G401.6 (cell line): ENCODE data around the gene SKP2.
"Not testable (repeated sequence)": the region's sequence is repeated elsewhere in the genome, so short reads cannot be mapped to it uniquely, and the experiment has no call there.

ENCODE experiments used
- FAIRE-seq: peaks from 2 replicates; lab custom pipeline; 2012; peaks lifted over from hg19 to GRCh38; lab: Jason Lieb, UNC

SKP2 gene

DNA sequence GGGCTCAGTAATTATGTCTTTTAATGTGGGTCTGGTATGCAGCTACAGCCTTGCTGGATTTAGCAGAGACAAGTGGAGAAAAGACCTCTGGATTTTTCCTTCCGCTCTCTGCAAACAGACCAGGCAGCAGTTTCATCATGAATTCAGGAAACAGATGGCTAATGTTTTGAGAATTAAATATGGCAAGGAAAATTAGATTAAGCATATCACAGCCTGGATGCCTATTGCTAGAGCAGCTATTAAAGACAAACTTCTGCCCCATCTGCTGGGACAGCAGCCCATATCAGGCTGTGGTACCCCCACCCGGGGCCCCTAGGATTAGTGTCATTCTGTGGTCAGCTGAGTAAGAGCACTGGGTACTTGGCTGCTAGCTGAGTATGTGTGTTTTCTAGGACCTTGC, 6.2 kb downstream of the SKP2 start:
- no peak for FAIRE-seq

- FAIRE-seq: no peak
These were observed 8.7 kb downstream of the SKP2 start for GRCh38 chr5:36160617-36161016.

DNA sequence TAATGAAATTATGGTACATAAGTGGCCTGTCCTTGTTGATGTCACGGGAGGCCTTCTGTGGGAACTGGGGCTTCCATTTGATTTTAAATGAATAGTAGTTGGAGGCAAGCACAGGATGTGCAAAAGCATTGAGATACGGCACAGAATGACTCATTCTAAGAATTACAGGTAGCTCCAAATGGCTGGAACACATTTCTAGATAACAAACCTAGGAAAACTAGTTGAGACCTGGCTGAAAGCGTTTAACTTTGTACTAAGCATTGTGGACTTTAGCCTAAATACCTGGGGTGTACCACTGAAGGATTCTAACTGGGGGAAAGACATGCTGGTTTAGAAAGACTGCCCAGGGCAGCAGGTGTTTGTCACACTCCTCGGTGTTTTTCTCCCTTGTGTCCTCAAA, 9.4 kb downstream of the SKP2 start:
- FAIRE-seq: no peak

DNA sequence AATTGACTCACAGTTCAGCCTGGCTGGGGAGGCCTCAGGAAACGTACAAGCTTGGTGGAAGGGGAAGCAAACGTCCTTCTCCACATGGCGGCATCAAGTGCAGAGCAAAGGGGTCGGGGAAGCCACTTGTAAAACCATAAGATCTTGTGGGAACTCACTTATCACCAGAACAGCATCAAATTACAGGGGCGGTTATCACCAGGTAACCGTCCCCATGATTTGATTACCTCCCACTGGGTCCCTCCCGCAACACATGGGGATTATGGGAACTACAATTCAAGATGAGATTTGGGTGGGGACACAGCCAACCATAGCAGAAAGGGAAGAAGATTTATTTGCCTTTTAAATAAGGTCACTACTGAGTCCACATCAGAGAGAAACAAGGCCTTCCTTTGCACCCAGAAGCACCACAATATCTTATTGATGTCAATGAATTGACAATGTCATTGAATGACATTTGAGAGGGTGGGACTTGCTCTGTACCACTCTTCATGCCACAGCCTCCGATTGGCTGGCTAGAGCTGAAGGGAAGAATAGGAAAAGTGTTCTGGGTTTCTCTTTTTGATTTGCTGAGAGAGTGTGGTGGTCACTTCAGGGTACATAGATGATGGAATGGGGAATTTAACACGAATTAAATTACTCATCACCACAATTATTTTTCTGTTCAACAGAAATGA, 11.0 kb downstream of the SKP2 start:
- no peak for FAIRE-seq

GRCh38 chr5:36164461-36164860, 12.6 kb downstream of the SKP2 start:
- no peak for FAIRE-seq

- FAIRE-seq: no peak
These were observed 16.8 kb downstream of the SKP2 start for GRCh38 chr5:36168737-36169136.

- FAIRE-seq: no peak
These were observed 19.0 kb downstream of the SKP2 start for GRCh38 chr5:36170832-36171424.

GRCh38 chr5:36172599-36172998, 20.7 kb downstream of the SKP2 start:
- no peak for FAIRE-seq

DNA sequence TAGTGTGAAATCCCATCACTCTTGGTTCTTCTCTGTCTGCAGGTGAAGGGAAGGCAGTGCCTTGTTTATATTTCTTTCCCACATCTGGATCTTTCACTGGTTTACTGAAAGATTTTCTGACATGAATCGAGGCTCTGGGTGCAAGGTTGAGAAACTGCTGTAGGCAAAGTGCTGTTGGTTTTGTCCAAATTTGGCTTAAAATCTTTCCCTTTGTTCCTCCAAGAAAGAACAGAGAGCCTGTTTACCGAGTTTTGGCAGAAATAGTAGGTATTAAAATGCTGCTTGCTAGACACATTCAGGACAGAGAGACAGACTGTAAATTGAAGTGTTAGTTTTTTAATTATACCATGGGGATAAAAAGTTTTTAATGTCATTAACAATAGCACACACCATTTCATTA, 21.5 kb downstream of the SKP2 start:
- FAIRE-seq: no peak

GRCh38 chr5:36174119-36174518, 22.2 kb downstream of the SKP2 start:
- no peak for FAIRE-seq

DNA sequence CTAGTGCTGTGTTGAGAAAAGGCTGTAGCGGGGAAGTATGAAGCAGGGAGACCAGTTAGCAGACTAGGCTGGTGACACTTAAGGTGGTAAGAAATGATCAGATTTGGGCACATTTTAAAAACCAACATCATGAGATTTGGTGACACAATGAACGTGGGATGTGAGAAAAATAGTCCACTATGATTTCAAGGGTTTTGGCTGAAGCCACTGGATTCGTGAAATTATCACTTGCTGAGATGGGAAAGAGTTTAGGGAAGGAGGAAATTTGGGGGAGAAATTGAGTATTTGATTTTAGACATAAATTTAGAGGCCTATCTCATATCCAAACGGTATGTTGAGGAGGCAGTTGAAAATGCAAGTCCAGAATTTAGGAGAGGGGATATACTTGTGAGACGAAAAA, 23.1 kb downstream of the SKP2 start:
- FAIRE-seq: no peak

DNA sequence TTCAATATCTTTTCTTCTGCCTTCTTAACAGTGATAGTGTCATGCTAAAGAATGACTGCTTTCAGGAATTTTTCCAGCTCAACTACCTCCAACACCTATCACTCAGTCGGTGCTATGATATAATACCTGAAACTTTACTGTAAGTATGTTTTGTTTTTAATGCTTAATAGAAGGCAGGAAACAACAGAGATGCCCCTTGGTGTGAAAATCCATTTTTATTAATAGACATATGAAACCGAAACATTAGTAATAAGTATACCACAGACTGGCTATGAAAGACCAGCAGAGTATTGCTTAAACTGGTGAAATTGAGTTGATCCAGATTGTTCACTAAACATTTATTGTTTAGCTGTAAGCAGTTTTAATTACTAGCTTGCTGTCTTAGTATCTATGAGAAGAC, 25.2 kb downstream of the SKP2 start:
- no peak for FAIRE-seq

GRCh38 chr5:36177715-36178523, 26.0 kb downstream of the SKP2 start:
- peak; percentile 86 for FAIRE-seq

GRCh38 chr5:36178524-36178890, 26.6 kb downstream of the SKP2 start:
- FAIRE-seq: no peak

DNA sequence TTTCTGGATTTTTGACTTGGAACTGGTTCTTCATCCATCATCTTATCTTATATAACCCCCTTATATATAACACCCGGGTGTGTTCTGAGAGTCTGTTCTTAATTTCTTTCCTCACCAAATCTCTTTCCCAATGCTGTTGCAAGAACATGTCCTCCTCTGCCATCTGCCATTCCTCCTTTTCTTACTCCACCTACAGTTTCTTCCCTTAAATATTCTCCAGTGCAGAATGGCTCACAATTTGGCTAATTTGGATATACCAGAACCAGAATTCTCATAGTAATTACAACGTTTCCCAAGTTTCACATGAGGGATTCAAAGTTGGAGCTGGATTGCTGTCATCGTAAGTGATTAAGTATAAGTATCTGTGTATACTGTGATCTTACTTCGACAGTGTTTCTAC, 28.0 kb downstream of the SKP2 start:
- no peak for FAIRE-seq

DNA sequence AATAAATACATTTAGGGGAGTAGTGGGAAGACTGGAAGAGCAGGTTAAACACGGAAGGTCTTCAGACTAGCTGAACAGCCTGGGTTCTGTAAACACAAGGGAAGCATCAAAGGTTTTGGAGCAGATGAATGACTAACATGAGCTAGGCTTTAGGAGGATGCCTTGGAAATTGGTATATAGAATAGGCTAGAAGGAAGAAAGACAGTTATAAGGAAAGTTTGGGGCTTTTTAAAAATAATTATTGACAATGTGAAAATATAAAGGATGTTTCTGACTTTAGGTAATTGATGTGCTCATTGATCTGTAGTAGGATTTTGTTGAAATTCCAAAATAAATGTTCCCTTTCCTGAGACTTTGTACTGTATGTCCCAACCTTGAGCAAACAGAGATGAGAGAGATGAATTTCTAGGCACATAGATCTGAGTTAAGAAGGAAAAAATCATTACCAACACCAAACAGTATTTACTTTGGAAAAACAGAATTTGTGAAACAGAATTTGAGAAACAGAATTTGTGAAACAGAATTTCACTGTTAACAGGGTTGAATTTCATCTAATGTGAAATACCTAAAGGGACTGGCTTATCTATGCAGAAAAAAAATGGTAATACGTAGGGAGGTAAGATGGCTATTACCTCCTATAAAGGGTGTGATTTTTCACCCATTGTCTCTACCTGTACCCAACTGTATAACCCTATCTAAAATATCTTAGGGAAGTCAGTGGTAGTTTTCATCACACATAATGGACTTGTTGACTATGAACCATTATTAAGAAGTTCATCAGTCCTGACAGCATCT, 28.8 kb downstream of the SKP2 start:
- no peak for FAIRE-seq

- no peak for FAIRE-seq
These were observed 29.9 kb downstream of the SKP2 start for GRCh38 chr5:36181774-36182173.

DNA sequence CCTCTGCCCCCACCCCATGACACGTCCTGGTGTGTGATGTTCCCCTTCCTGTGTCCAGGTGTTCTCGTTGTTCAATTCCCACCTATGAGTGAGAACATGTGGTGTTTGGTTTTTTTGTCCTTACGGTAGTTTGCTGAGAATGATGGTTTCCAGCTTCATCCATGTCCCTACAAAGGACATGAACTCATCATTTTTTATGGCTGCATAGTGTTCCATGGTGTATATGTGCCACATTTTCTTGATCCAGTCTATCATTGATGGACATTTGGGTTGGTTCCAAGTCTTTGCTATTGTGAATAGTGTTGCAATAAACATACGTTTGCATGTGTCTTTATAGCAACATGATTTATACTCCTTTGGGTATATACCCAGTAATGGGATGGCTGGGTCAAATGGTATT, 32.5 kb downstream of the SKP2 start:
- not testable (repeated sequence) for FAIRE-seq

- FAIRE-seq: no peak
These were observed 41.8 kb downstream of the SKP2 start for GRCh38 chr5:36193746-36194145.

- peak; percentile 84 for FAIRE-seq
These were observed 46.4 kb downstream of the SKP2 start for GRCh38 chr5:36198281-36198680.

- not testable (repeated sequence) for FAIRE-seq
These were observed 46.9 kb downstream of the SKP2 start for GRCh38 chr5:36198783-36199182.

DNA sequence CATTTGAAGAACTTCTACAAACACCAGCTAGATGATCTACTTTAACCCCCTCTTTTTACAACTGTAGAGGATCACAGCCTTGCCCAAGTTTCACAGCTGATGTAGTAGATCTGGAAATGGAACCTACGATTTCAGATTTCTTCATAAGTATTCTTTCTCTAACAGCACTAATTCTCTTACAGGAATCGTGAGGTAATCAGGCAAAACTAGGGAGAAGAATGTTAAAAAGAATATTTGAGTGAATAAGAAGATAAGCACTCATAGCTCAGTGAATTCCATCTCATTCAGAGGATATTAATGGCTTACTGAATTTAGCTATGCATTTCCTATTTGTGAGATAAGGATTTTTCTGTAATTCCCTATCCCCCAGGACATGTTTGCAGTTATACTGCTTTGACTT, 47.7 kb downstream of the SKP2 start:
- FAIRE-seq: no peak

GRCh38 chr5:36200513-36200912, 48.6 kb downstream of the SKP2 start:
- no peak for FAIRE-seq
